ENCODE results near the gene CRELD2. TPM values are rescaled to one million over a fixed set of nuclear protein-coding genes. Genes with fewer than 3 reads are reported as not detected.

The CRELD2 gene
- total and polyA plus RNA-seq, 8 donors, result 19.4 to 83.0 (median 38.0) TPM

- no peak for TF ChIP-seq CTCF (IDR thresholded peaks at IDR 0.05)
- no peak for TF ChIP-seq POLR2AphosphoS5 (IDR thresholded peaks at IDR 0.05)
- no peak for TF ChIP-seq EP300 (IDR thresholded peaks at IDR 0.05)
- TF ChIP-seq POLR2A (IDR thresholded peaks at IDR 0.05), result no peak
- Histone ChIP-seq H3K27me3 (no peaks in the 10 kb centered on the region), H3K27ac (peak overlapping the region; percentile 94 to 98 (median 98)), H3K4me3 (no peak overlapping the region), H3K4me1 (peaks cover 50 to 92% (median 81%) of the 10 kb centered on the region in 4 donors), H3K36me3 (no peaks in the 10 kb centered on the region), H3K9me3 (no peaks in the 10 kb centered on the region)
- DNase-seq, result no peak
- intact Hi-C loops (cut with DNase I; ENCODE audit: low total_unique reads), result no loop called here
- WGBS, 5 donors, result 53 to 71% (median 62%) methylated on average over 12 to 15 of the region's 15 CpGs
Observed at GRCh38 chr22:49954991-49955580, 36.7 kb downstream of the CRELD2 start.

GRCh38 chr22:49955581-49956417, 37.4 kb downstream of the CRELD2 start:
- intact Hi-C loops (cut with DNase I; ENCODE audit: low total_unique reads), result no loop called here
- Histone ChIP-seq H3K4me1 (peaks cover 48 to 87% (median 81%) of the 10 kb centered on the region in 4 donors), H3K36me3 (no peaks in the 10 kb centered on the region), H3K27ac (peak overlapping the region; percentile 94 to 98 (median 98)), H3K9me3 (no peaks in the 10 kb centered on the region), H3K27me3 (no peaks in the 10 kb centered on the region), H3K4me3 (no peak overlapping the region)
- TF ChIP-seq EP300 (IDR thresholded peaks at IDR 0.05) (no peak), POLR2A (IDR thresholded peaks at IDR 0.05) (no peak), POLR2AphosphoS5 (IDR thresholded peaks at IDR 0.05) (no peak), CTCF (IDR thresholded peaks at IDR 0.05) (no peak)
- DNase-seq, result no peak
- WGBS, 5 donors, result 77 to 90% (median 85%) methylated on average over 14 to 22 of the region's 22 CpGs

GRCh38 chr22:49956418-49956770, 38.0 kb downstream of the CRELD2 start:
- intact Hi-C loops (cut with DNase I; ENCODE audit: low total_unique reads), result no loop called here
- Histone ChIP-seq H3K4me3 (no peak overlapping the region), H3K9me3 (no peaks in the 10 kb centered on the region), H3K4me1 (peaks cover 46 to 83% (median 79%) of the 10 kb centered on the region in 4 donors), H3K27me3 (no peaks in the 10 kb centered on the region), H3K36me3 (peaks cover 0 to 3% (median 1%) of the 10 kb centered on the region in 4 donors), H3K27ac (peak overlapping the region; percentile 94 to 98 (median 98))
- TF ChIP-seq POLR2A (IDR thresholded peaks at IDR 0.05) (no peak), POLR2AphosphoS5 (IDR thresholded peaks at IDR 0.05) (peak in 2 of 3 donors; percentile 19 to 42)
- DNase-seq, result peak; percentile 54 to 71
- 48 to 84% (median 71%) methylated on average over 6 to 15 of the region's 15 CpGs for WGBS, 5 donors

GRCh38 chr22:49956914-49957825, 38.7 kb downstream of the CRELD2 start:
- peak in 1 of 2 donors; percentile 24 for DNase-seq
- H3K9me3 ChIP-seq, result no peaks in the 10 kb centered on the region
- H3K36me3 ChIP-seq, result peaks cover 0 to 10% (median 8%) of the 10 kb centered on the region in 4 donors
- H3K4me1 ChIP-seq, result peaks cover 40 to 75% (median 71%) of the 10 kb centered on the region in 4 donors
- intact Hi-C loops (cut with DNase I; ENCODE audit: low total_unique reads), result no loop called here
- TF ChIP-seq CTCF (IDR thresholded peaks at IDR 0.05), result no peak
- TF ChIP-seq EP300 (IDR thresholded peaks at IDR 0.05), result no peak
- no peak for TF ChIP-seq POLR2AphosphoS5 (IDR thresholded peaks at IDR 0.05)
- TF ChIP-seq POLR2A (IDR thresholded peaks at IDR 0.05), result no peak
- H3K27me3 ChIP-seq, result no peaks in the 10 kb centered on the region
- WGBS, 5 donors, result 79 to 91% (median 84%) methylated on average over 15 to 20 of the region's 20 CpGs
- peak overlapping the region; percentile 94 to 98 (median 98) for H3K27ac ChIP-seq
- no peak overlapping the region for H3K4me3 ChIP-seq

Data from stomach (tissue), 9 donors.